Measurements from ENCODE around the gene ABLIM1. TPM values are rescaled to one million over a fixed set of nuclear protein-coding genes. Genes with fewer than 3 reads are reported as not detected.

The ABLIM1 gene
- total RNA-seq, 1 donor from 2014 or later = 39.8 TPM

- H3K27me3 ChIP-seq = no peaks in the 10 kb centered on the region
- H4K20me1 ChIP-seq (ENCODE audit: low read depth) = no peaks in the 10 kb centered on the region
- H3K79me2 ChIP-seq (ENCODE audit: low read depth) = no peaks in the 10 kb centered on the region
- H3K9me3 Mint-ChIP-seq = no peaks in the 10 kb centered on the region
- H3F3A ChIP-seq (ENCODE audit: low read depth) = no peaks in the 10 kb centered on the region
- H2AFZ ChIP-seq (replicated peaks) = no peak overlapping the region
- no peak overlapping the region for H3K4me3 Mint-ChIP-seq
- H3K36me3 ChIP-seq = no peaks in the 10 kb centered on the region
- no peak overlapping the region for H3K27ac Mint-ChIP-seq
- no peak overlapping the region for H3K4me3 ChIP-seq
- DNase-seq (ENCODE audit: low spot score) = no peak
- no peaks in the 10 kb centered on the region for H3K4me1 ChIP-seq
- no peak overlapping the region for H3K27ac ChIP-seq
- TF ChIP-seq EZH2 (IDR thresholded peaks at IDR 0.05) (no peak), EZH2phosphoT487 (IDR thresholded peaks at IDR 0.05) (no peak), CTCF (IDR thresholded peaks at IDR 0.05) (no peak)
- no peak overlapping the region for H3K9ac ChIP-seq
- no peaks in the 10 kb centered on the region for H3K36me3 Mint-ChIP-seq
- H3K4me1 Mint-ChIP-seq = no peaks in the 10 kb centered on the region
- H3K27me3 Mint-ChIP-seq (ENCODE audit: insufficient read depth, low read depth) = peaks cover 2% of the 10 kb centered on the region
- H3K4me2 ChIP-seq = no peak overlapping the region
- H3K9me3 ChIP-seq (ENCODE audit: low read depth) = no peaks in the 10 kb centered on the region
These were observed 2.4 kb downstream of the ABLIM1 start for GRCh38 chr10:114655671-114656070.

DNA sequence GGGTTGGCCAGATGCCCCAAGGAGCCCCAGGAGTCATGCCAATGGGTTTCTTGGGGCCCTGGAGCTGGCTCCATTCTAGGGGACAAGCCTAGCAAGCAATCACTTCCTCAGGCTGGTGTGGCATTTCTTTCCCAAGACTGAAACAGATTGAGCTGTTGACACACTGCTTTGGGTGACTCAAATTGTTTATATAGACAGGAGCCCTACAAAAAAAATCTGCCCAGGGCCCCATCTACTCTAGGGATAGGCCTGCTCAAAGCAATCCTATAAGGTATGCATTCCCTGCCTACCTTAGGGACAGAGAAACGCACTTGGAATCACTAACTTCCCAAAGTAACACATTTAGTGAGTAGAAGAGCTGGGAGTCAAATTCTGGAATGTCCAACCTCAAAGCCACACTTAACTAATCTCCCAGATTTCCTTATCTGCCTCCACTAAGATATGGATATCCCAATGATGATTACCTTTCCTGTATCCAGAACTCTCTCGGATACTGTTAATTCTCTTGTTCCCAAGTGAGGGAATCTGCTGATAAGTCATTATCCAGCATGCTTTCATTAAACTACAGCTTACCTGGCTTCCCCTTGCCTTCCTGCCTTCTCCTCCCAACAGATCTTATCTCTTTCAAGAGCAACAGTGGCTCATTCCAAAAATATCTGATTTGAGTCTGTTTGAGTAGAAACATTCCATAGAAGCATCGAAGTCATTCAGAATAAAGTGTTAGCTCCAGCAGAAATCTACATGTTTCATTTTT is 3.1 kb downstream of the ABLIM1 start:
- Histone ChIP-seq H3K36me3 (no peaks in the 10 kb centered on the region), H3F3A (ENCODE audit: low read depth) (no peaks in the 10 kb centered on the region), H3K4me3 (no peak overlapping the region), H4K20me1 (ENCODE audit: low read depth) (no peaks in the 10 kb centered on the region), H3K79me2 (ENCODE audit: low read depth) (no peaks in the 10 kb centered on the region), H3K4me2 (no peak overlapping the region), H3K9me3 (ENCODE audit: low read depth) (no peaks in the 10 kb centered on the region), H3K4me1 (no peaks in the 10 kb centered on the region), H3K27me3 (no peaks in the 10 kb centered on the region), H3K27ac (no peak overlapping the region), H2AFZ (replicated peaks) (no peak overlapping the region), H3K9ac (no peak overlapping the region)
- H3K4me1 Mint-ChIP-seq = no peaks in the 10 kb centered on the region
- TF ChIP-seq CTCF (IDR thresholded peaks at IDR 0.05) (no peak), EZH2 (IDR thresholded peaks at IDR 0.05) (no peak), EZH2phosphoT487 (IDR thresholded peaks at IDR 0.05) (no peak)
- peaks cover 3% of the 10 kb centered on the region for H3K27me3 Mint-ChIP-seq (ENCODE audit: insufficient read depth, low read depth)
- no peak overlapping the region for H3K27ac Mint-ChIP-seq
- no peaks in the 10 kb centered on the region for H3K36me3 Mint-ChIP-seq
- no peak for DNase-seq (ENCODE audit: low spot score)
- H3K9me3 Mint-ChIP-seq = no peaks in the 10 kb centered on the region
- H3K4me3 Mint-ChIP-seq = no peak overlapping the region

DNA sequence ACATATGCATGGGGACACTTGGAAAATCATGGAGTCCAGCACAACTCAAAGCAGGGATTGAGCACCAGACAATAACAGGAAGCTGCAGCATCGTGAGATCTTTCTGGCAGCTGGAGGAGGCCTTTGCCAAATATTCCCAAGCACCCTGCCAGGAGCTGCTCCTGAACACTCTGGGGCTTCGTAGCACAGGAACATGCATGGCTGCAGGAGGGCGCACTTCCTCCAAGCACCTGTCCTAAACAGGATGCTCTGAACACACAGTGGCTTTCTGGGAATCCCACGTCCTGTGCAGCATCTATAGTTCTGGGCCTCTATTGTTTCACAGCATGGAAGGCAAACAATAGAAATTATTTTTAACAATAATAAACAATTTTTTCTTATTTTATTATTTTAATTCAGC is 4.1 kb downstream of the ABLIM1 start:
- no peak for DNase-seq (ENCODE audit: low spot score)
- Mint-ChIP-seq H3K4me3 (no peak overlapping the region), H3K36me3 (no peaks in the 10 kb centered on the region), H3K27me3 (ENCODE audit: insufficient read depth, low read depth) (peaks cover 3% of the 10 kb centered on the region), H3K27ac (no peak overlapping the region), H3K4me1 (no peaks in the 10 kb centered on the region), H3K9me3 (no peaks in the 10 kb centered on the region)
- Histone ChIP-seq H3K4me3 (no peak overlapping the region), H3K9me3 (ENCODE audit: low read depth) (no peaks in the 10 kb centered on the region), H4K20me1 (ENCODE audit: low read depth) (no peaks in the 10 kb centered on the region), H3K79me2 (ENCODE audit: low read depth) (no peaks in the 10 kb centered on the region), H3F3A (ENCODE audit: low read depth) (no peaks in the 10 kb centered on the region), H3K27ac (no peak overlapping the region), H2AFZ (replicated peaks) (no peak overlapping the region), H3K4me1 (no peaks in the 10 kb centered on the region), H3K9ac (no peak overlapping the region), H3K4me2 (no peak overlapping the region), H3K36me3 (no peaks in the 10 kb centered on the region), H3K27me3 (no peaks in the 10 kb centered on the region)
- TF ChIP-seq EZH2phosphoT487 (IDR thresholded peaks at IDR 0.05) = no peak
- TF ChIP-seq CTCF (IDR thresholded peaks at IDR 0.05) = no peak
- TF ChIP-seq EZH2 (IDR thresholded peaks at IDR 0.05) = no peak

Data from neural progenitor cell (in vitro differentiated cells).